Ovary (tissue), 9 donors: ENCODE data around the gene MAFF. TPM values are rescaled to one million over a fixed set of nuclear protein-coding genes. Genes with fewer than 3 reads are reported as not detected.

ENCODE experiments used
- DNase-seq, 5 donors: peaks; one replicate each; pipeline ENCODE4 v3.0.0-alpha.2; 2019 to 2020
- H3K27ac ChIP-seq, 2 donors: fragments of 200-600 bp; one replicate each; pipeline versions ENCODE4 v1.5.1 to v1.8.0; 2019 to 2022
- H3K27me3 ChIP-seq: fragments of 200-600 bp; one replicate; pipeline ENCODE4 v1.8.0; 2022
- H3K36me3 ChIP-seq: fragments of 200-600 bp; sonication (generic); one replicate; pipeline ENCODE4 v1.5.1; 2019
- H3K4me1 ChIP-seq: one replicate; pipeline ENCODE4 v1.8.1; 2013; ENCODE audit warnings: mild to moderate bottlenecking, moderate library complexity; ENCODE audit not compliant: insufficient read depth
- H3K4me3 ChIP-seq: fragments of 200-600 bp; sonication (generic); one replicate; pipeline ENCODE4 v1.5.1; 2017
- H3K9me3 ChIP-seq, 2 donors: fragments of 200-600 bp in 1 of 2; sonication (generic) in 1 of 2; one replicate each; pipeline versions ENCODE4 v1.5.1 to v1.8.1; 2013 to 2019; ENCODE audit warnings: mild to moderate bottlenecking in 1 of 2, moderate library complexity in 1 of 2
- CTCF ChIP-seq, 3 donors: fragments of 450-650 bp in 2 of 3; fragments of 200-600 bp in 1 of 3; IDR thresholded peaks; one replicate each; pipeline versions ENCODE4 v1.5.1 to v1.8.0; 2016 to 2022; ENCODE audit warnings: antibody characterized with exemption in 3 of 3, mild to moderate bottlenecking in 1 of 3
- EP300 ChIP-seq: sonication (generic); formaldehyde crosslinking; IDR thresholded peaks from one replicate; pipeline ENCODE4 v1.6.1; 2017; ENCODE audit warnings: antibody characterized with exemption
- POLR2A ChIP-seq: fragments of 450-650 bp; IDR thresholded peaks from one replicate; pipeline ENCODE4 v1.6.1; 2017; ENCODE audit warnings: antibody characterized with exemption, mild to moderate bottlenecking, moderate library complexity
- WGBS, 3 donors: extraction: QIAGEN DNeasy Blood & Tissue Kit in 1 of 3; methylation state at CpG; one replicate each; pipeline versions ENCODE4 v1.1.5 to v1.1.7; 2013 to 2017; 5-methylcytosine and 5-hydroxymethylcytosine counted together
- intact Hi-C, 4 donors: fragments of 100-400 bp; cut with DNase I; formaldehyde crosslinking; loops; one replicate each; pipeline versions ENCODE4 v1.11.0 to v1.15.1; 2022 to 2023
- polyA plus RNA-seq, 2 donors: library from polyadenylated mRNA; stranded (reverse); fragments of 200-250 nt in 1 of 2; fragments of 350-450 nt in 1 of 2; fragmentation: Illumina TruSeq in 1 of 2; extraction: RNeasy Lipid Tissue Mini Kit (QIAGEN cat#74804) in 1 of 2; gene quantifications; one replicate each; pipeline ENCODE4 v1.2.3, GENCODE V29; 2013 to 2014
- total RNA-seq, 7 donors: library from RNA; depleted of rRNA in 2 of 7; stranded (reverse); fragments of >200 nt in 2 of 7; fragmentation: NEBNext Ultra II Directional in 3 of 7; extraction: Animal tissue kit (Norgen Biotek cat#: 25700) in 3 of 7; gene quantifications; one replicate each; pipeline versions ENCODE4 v1.1.0 to v1.2.4, GENCODE V29; 2016 to 2023
- donor health status: DM: no; HTN: no; CAD: no; lungs with moderate emphysema.
- donor health status: DM: no; HTN: no; CAD: no.
- donor health status: Bipolar disorder and iron deficiency.
- donor health status: DM: yes; HTN: yes; CAD: no.
- donor health status: DM: no; HTN: no; CAD: no.
- donor health status: DM: yes; HTN: yes; CAD: no.

MAFF gene
- total and polyA plus RNA-seq, 9 donors: 13.3 to 153 (median 19.4) TPM

DNA sequence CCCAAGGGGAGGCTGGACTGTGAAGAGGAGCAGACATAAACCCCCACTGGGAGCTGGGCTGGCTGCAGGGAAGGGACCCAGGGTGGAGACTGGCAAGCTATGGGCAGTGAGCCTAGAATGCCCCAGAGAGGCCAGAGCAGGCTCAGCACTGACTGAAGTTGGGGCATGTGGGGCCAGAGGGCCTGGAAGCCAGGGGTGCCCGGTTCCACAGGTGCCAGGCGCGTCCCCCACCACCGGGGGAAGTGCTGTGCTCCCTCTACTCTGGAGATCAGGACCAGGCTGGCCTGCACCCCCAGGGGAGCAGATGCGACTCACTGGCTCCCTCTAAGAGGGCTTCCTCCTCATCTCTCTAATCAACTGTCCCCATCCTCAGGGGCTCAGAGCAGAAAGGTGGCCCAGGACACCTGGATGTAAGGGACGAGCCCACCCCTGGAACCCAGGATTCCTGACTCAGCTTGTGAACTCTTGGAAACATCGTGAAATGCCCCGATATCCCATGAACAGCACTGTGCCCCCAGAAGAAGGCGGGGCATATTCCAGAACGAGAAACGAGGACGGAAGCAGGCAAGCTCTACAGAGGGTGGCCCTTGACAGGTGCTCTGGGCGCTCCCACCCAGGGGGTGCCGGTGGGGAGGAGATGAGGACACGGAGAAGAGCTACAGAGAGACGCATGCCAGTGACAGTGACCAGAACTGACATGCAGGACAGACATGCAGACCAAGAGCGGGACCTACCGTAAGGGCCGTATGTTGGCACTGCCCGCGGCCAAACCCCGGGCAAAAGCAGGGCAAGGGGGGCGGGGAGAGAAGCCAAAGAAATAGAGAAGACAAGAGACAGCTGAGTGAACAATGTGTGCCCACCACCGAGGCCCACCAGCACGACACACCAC is 20.4 kb downstream of the MAFF start:
- Histone ChIP-seq H3K36me3 (no peaks in the 10 kb centered on the region), H3K4me3 (no peak overlapping the region), H3K27ac (no peak overlapping the region), H3K9me3 (no peaks in the 10 kb centered on the region), H3K4me1 (peaks cover 9% of the 10 kb centered on the region), H3K27me3 (no peaks in the 10 kb centered on the region)
- TF ChIP-seq CTCF (IDR thresholded peaks at IDR 0.05) (no peak), EP300 (no peak), POLR2A (no peak)
- no peak for DNase-seq
- 86 to 89% (median 87%) methylated on average over 25 of the region's 25 CpGs for WGBS, 3 donors
- intact Hi-C loops: no loop called here

DNA sequence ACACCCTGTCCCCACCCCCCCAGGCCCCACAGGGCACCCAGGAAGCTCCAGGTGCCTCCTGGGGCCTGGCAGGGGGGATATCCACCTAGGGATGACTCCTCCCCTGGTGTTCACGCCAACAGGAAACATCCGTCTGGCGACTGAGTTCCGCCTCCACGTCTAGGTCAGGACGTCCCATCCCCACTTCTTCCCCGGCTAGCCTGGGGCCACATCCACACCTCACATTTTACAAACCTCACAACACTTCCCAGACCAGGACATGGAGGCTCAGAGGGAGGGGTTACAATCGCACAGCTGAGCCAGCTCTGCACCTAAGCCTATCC is 21.0 kb downstream of the MAFF start:
- intact Hi-C loops: no loop called here
- Histone ChIP-seq H3K36me3 (no peaks in the 10 kb centered on the region), H3K27me3 (no peaks in the 10 kb centered on the region), H3K4me3 (no peak overlapping the region), H3K4me1 (peaks cover 9% of the 10 kb centered on the region), H3K27ac (no peak overlapping the region), H3K9me3 (no peaks in the 10 kb centered on the region)
- no peak for TF ChIP-seq CTCF (IDR thresholded peaks at IDR 0.05)
- no peak for TF ChIP-seq POLR2A
- TF ChIP-seq EP300: no peak
- DNase-seq: no peak
- WGBS, 3 donors: 64 to 70% (median 66%) methylated on average over 8 of the region's 8 CpGs

- H3K27ac ChIP-seq: no peak overlapping the region
- no peaks in the 10 kb centered on the region for H3K9me3 ChIP-seq
- no peak for TF ChIP-seq CTCF (IDR thresholded peaks at IDR 0.05)
- TF ChIP-seq EP300: no peak
- no peak for TF ChIP-seq POLR2A
- H3K4me3 ChIP-seq: no peak overlapping the region
- intact Hi-C loops: no loop called here
- 77 to 78% (median 78%) methylated on average over 12 of the region's 12 CpGs for WGBS, 3 donors
- H3K27me3 ChIP-seq: no peaks in the 10 kb centered on the region
- no peaks in the 10 kb centered on the region for H3K36me3 ChIP-seq
- H3K4me1 ChIP-seq: peaks cover 6% of the 10 kb centered on the region
- DNase-seq: no peak
Measured at GRCh38 chr22:38223289-38223960, 21.6 kb downstream of the MAFF start.

GRCh38 chr22:38226853-38227649 is 25.3 kb downstream of the MAFF start:
- H3K27ac ChIP-seq: no peak overlapping the region
- intact Hi-C loops: no loop called here
- no peak for DNase-seq
- H3K27me3 ChIP-seq: no peaks in the 10 kb centered on the region
- peaks cover 5% of the 10 kb centered on the region for H3K4me1 ChIP-seq
- H3K4me3 ChIP-seq: no peak overlapping the region
- H3K36me3 ChIP-seq: no peaks in the 10 kb centered on the region
- TF ChIP-seq CTCF (IDR thresholded peaks at IDR 0.05): no peak
- no peak for TF ChIP-seq POLR2A
- TF ChIP-seq EP300: no peak
- H3K9me3 ChIP-seq: no peaks in the 10 kb centered on the region
- WGBS, 3 donors: 88 to 92% (median 89%) methylated on average over 24 to 25 of the region's 25 CpGs
